Bronchial epithelial cell (primary cell): ENCODE results near the gene MUC22. TPM values are rescaled to one million over a fixed set of nuclear protein-coding genes. Genes with fewer than 3 reads are reported as not detected.
A peak's percentile ranks its signal among the peaks of the same experiment; 100 is the strongest.
"Not testable (repeated sequence)": the region's sequence is repeated elsewhere in the genome, so short reads cannot be mapped to it uniquely, and the experiment has no call there.

Source experiments
- DNase-seq: peaks from one replicate; pipeline ENCODE4 v3.0.0-alpha.2; 2010; ENCODE audit warnings: low read depth
- FAIRE-seq: peaks from 2 replicates; lab custom pipeline; 2011; peaks lifted over from hg19 to GRCh38; lab: Jason Lieb, UNC
- H3K27me3 ChIP-seq: 2 replicates; pipeline ENCODE4 v1.5.1; 2011; ENCODE audit warnings: low read length; ENCODE audit not compliant: control insufficient read depth, insufficient read depth
- H3K36me3 ChIP-seq: 2 replicates; pipeline ENCODE4 v1.5.1; 2011; ENCODE audit warnings: low read length; ENCODE audit not compliant: control insufficient read depth, insufficient read depth
- H3K4me3 ChIP-seq: 2 replicates; pipeline ENCODE4 v1.5.1; 2011; ENCODE audit warnings: mild to moderate bottlenecking, low read depth, low read length, control low read depth
- CTCF ChIP-seq: IDR thresholded peaks from 2 replicates; pipeline ENCODE4 v1.5.1; 2011; ENCODE audit warnings: mild to moderate bottlenecking, moderate library complexity, low read length, control low read depth, inconsistent platforms; ENCODE audit not compliant: insufficient read depth, severe bottlenecking
- total RNA-seq: library from RNA; depleted of rRNA; stranded (reverse); fragments of >200 nt; gene quantifications from 2 replicates; pipeline ENCODE4 v1.2.1, GENCODE V29; 2014

MUC22 gene
- total RNA-seq, 1 donor from 2014 or later, result under 0.01 TPM

GRCh38 chr6:30998785-30999184 lies 11.5 kb upstream of the MUC22 start:
- no peak for FAIRE-seq
- no peaks in the 10 kb centered on the region for H3K36me3 ChIP-seq
- no peak for TF ChIP-seq CTCF
- DNase-seq, result peak; percentile 72
- H3K4me3 ChIP-seq, result no peak overlapping the region
- no peaks in the 10 kb centered on the region for H3K27me3 ChIP-seq

- H3K36me3 ChIP-seq, DNase-seq, FAIRE-seq, H3K4me3 ChIP-seq, H3K27me3 ChIP-seq: not testable (repeated sequence)
These were observed 10.0 kb upstream of the MUC22 start for GRCh38 chr6:31000067-31000860.

GRCh38 chr6:31001281-31001888 lies 8.9 kb upstream of the MUC22 start:
- no peak for TF ChIP-seq CTCF
- FAIRE-seq, result no peak
- H3K36me3 ChIP-seq, result no peaks in the 10 kb centered on the region

GRCh38 chr6:31002471-31002870 lies 7.8 kb upstream of the MUC22 start:
- H3K4me3 ChIP-seq, result no peak overlapping the region

More at GRCh38 chr6:31001281-31001888, 8.9 kb upstream of the MUC22 start:
- H3K27me3 ChIP-seq, result no peaks in the 10 kb centered on the region
- no peak for DNase-seq
- no peak overlapping the region for H3K4me3 ChIP-seq

GRCh38 chr6:31004794-31005193 lies 5.5 kb upstream of the MUC22 start:
- DNase-seq, result no peak

More at GRCh38 chr6:31002471-31002870, 7.8 kb upstream of the MUC22 start:
- no peaks in the 10 kb centered on the region for H3K27me3 ChIP-seq
- no peak for TF ChIP-seq CTCF
- no peaks in the 10 kb centered on the region for H3K36me3 ChIP-seq
- FAIRE-seq (no peak), DNase-seq (peak; percentile 36)

More at GRCh38 chr6:31004794-31005193, 5.5 kb upstream of the MUC22 start:
- no peaks in the 10 kb centered on the region for H3K36me3 ChIP-seq
- no peak for TF ChIP-seq CTCF
- FAIRE-seq, result no peak
- H3K27me3 ChIP-seq, result no peaks in the 10 kb centered on the region
- H3K4me3 ChIP-seq, result no peak overlapping the region
